Astrocyte (in vitro differentiated cells and primary cell): ENCODE results near the gene CLCN5. TPM values are rescaled to one million over a fixed set of nuclear protein-coding genes. Genes with fewer than 3 reads are reported as not detected.

ENCODE experiments used
- DNase-seq: peaks from one replicate; pipeline ENCODE4 v3.0.0-alpha.2; 2010; ENCODE audit warnings: low read depth
- FAIRE-seq: peaks from 2 replicates; lab custom pipeline; 2011; peaks lifted over from hg19 to GRCh38; lab: Jason Lieb, UNC
- H2AFZ ChIP-seq: 2 replicates; pipeline ENCODE4 v1.6.0; 2012; ENCODE audit warnings: low read depth, low read length, inconsistent platforms
- H3K27ac ChIP-seq: 2 replicates; pipeline ENCODE4 v1.5.1; 2011; ENCODE audit warnings: low read depth, low read length, inconsistent platforms
- H3K27me3 ChIP-seq: 2 replicates; pipeline ENCODE4 v1.6.0; 2011; ENCODE audit warnings: low read length, inconsistent platforms; ENCODE audit not compliant: insufficient read depth
- H3K36me3 ChIP-seq: 2 replicates; pipeline ENCODE4 v1.5.1; 2011; ENCODE audit warnings: low read length, inconsistent platforms; ENCODE audit not compliant: insufficient read depth
- H3K4me1 ChIP-seq: 2 replicates; pipeline ENCODE4 v1.5.1; 2011; ENCODE audit warnings: low read length, inconsistent platforms; ENCODE audit not compliant: insufficient read depth
- H3K4me2 ChIP-seq: 2 replicates; pipeline ENCODE4 v1.6.0; 2012; ENCODE audit warnings: low read length, inconsistent platforms
- H3K4me3 ChIP-seq: 2 replicates; pipeline ENCODE4 v1.5.1; 2011; ENCODE audit warnings: low read depth, mild to moderate bottlenecking, low read length, inconsistent platforms; ENCODE audit not compliant: insufficient read depth
- H3K79me2 ChIP-seq: 2 replicates; pipeline ENCODE4 v1.6.0; 2012; ENCODE audit warnings: mild to moderate bottlenecking, low read length, inconsistent platforms; ENCODE audit not compliant: insufficient read depth
- H3K9ac ChIP-seq: 2 replicates; pipeline ENCODE4 v1.6.0; 2012; ENCODE audit warnings: mild to moderate bottlenecking, low read length, inconsistent platforms
- H3K9me3 ChIP-seq: 2 replicates; pipeline ENCODE4 v1.5.1; 2012; ENCODE audit warnings: low read depth, mild to moderate bottlenecking, low read length, inconsistent platforms; ENCODE audit not compliant: insufficient read depth
- H4K20me1 ChIP-seq: 2 replicates; pipeline ENCODE4 v1.6.0; 2012; ENCODE audit warnings: low read length, inconsistent platforms; ENCODE audit not compliant: insufficient read depth
- H3K27ac Mint-ChIP-seq: one replicate; pipeline ENCODE4 v1.8.0; 2021; ENCODE audit warnings: mild to moderate bottlenecking, mixed read lengths; ENCODE audit not compliant: unreplicated experiment
- H3K27me3 Mint-ChIP-seq: one replicate; pipeline ENCODE4 v1.8.0; 2021; ENCODE audit warnings: low read depth, mixed read lengths; ENCODE audit not compliant: unreplicated experiment
- H3K36me3 Mint-ChIP-seq: one replicate; pipeline ENCODE4 v1.8.0; 2021; ENCODE audit warnings: low read depth, mixed read lengths; ENCODE audit not compliant: unreplicated experiment
- H3K4me1 Mint-ChIP-seq: one replicate; pipeline ENCODE4 v1.8.0; 2021; ENCODE audit warnings: low read depth, mixed read lengths; ENCODE audit not compliant: unreplicated experiment
- H3K4me3 Mint-ChIP-seq: one replicate; pipeline ENCODE4 v1.8.0; 2021; ENCODE audit warnings: mild to moderate bottlenecking, moderate library complexity, mixed read lengths; ENCODE audit not compliant: unreplicated experiment
- H3K9me3 Mint-ChIP-seq: one replicate; pipeline ENCODE4 v1.8.0; 2021; ENCODE audit warnings: mild to moderate bottlenecking, mixed read lengths; ENCODE audit not compliant: unreplicated experiment
- CTCF ChIP-seq: IDR thresholded peaks from 2 replicates; pipeline ENCODE4 v1.5.1; 2011; ENCODE audit warnings: low read depth, mild to moderate bottlenecking, inconsistent platforms, low read length, moderate library complexity; ENCODE audit not compliant: insufficient read depth
- EZH2 ChIP-seq: IDR thresholded peaks from 2 replicates; pipeline ENCODE4 v1.6.1; 2012; ENCODE audit warnings: mild to moderate bottlenecking, low read length, inconsistent platforms; ENCODE audit not compliant: insufficient read depth
- total RNA-seq: library from RNA; stranded (reverse); gene quantifications from 2 replicates; pipeline ENCODE4 v1.2.1, GENCODE V29; 2021

CLCN5 gene
- total RNA-seq, 1 donor from 2014 or later = 16.7 TPM

DNA sequence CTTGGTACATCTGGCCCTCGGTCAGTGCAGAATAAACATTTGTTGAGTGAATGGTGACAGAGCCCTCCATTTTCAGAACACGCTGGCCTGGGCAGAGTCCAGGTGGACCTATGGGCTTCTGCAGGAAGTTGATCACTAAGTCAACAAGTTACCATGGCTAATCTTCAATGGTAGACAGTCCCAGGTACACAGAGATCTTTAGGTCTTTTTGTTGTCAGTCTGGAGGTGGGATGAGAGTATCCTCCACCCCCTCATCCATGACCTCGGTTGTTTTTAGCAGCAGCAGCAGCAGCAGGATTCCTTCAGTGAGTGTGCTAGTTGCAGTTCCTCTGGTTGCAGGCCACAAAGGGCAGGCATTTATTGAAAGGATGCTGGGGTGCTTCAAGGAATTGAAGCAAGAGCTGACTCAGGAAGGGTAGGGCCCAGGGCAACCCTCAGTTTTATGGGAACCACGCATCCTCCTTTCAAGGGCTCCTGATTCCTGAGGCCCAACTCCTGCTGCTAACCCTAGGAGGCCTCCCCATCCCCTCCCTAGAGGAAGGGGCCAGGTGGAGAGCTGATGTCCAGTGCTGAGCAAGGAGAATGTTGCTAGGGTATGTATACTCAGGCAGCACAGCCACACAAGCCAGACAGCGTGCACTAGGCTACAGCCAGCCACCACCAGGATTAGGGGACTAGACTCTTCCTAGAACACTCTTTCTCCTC, 44.8 kb upstream of the CLCN5 start:
- peak overlapping the region; percentile 45 for H3K4me3 Mint-ChIP-seq
- H3K9ac ChIP-seq = no peak overlapping the region
- DNase-seq (no peak), FAIRE-seq (peak; percentile 64)
- no peak overlapping the region for H3K4me3 ChIP-seq
- H4K20me1 ChIP-seq = no peaks in the 10 kb centered on the region
- H2AFZ ChIP-seq = no peak overlapping the region
- peaks cover 8% of the 10 kb centered on the region for H3K79me2 ChIP-seq
- H3K4me1 Mint-ChIP-seq = peaks cover 2% of the 10 kb centered on the region
- H3K36me3 Mint-ChIP-seq = no peaks in the 10 kb centered on the region
- peak overlapping the region; percentile 62 for H3K27ac Mint-ChIP-seq
- TF ChIP-seq EZH2 (no peak), CTCF (no peak)
- no peak overlapping the region for H3K4me2 ChIP-seq
- H3K9me3 ChIP-seq = no peaks in the 10 kb centered on the region
- no peak overlapping the region for H3K27ac ChIP-seq
- H3K27me3 ChIP-seq = no peaks in the 10 kb centered on the region
- no peaks in the 10 kb centered on the region for H3K9me3 Mint-ChIP-seq
- H3K27me3 Mint-ChIP-seq = no peaks in the 10 kb centered on the region
- peaks cover 3% of the 10 kb centered on the region for H3K4me1 ChIP-seq
- H3K36me3 ChIP-seq = no peaks in the 10 kb centered on the region

DNA sequence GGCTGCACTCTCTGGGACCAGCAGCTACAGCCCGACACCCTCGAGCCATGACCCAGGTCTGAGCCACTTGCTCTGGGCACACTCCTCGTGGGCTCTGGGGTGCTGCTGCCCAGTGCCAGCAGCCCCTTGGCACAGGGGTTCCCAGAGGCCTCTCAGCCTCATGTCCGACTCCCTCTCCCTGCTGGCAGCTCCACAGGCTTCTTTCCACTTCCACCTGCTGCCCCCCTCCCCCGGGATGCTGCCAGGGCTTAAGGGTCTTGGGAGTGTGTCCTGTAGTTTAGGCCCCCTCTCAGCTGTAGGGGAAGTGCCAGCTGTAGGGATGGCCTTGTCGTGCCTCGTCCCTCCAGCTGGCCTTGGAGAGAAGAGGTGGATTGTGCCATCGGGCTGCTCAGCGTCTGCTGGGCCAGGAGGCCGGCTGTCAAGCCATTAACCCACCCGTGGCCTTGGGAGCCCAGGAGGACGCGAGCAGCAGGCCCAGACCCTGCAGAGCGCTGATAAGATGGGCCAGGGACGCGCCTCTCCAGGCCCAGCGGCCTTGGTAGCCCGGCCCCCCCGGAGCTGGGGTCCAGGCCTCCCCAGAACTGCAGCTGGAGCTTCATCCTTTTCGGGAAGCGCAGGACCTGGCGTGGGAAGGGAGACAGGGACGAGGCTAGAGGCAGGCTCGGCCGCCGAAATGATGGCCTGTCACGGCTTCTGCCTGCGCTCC, 44.1 kb upstream of the CLCN5 start:
- Histone ChIP-seq H3K9ac (peak overlapping the region; percentile 64), H3K4me3 (peak overlapping the region; percentile 55), H3K27ac (peak overlapping the region; percentile 26), H3K27me3 (no peaks in the 10 kb centered on the region), H3K4me2 (peak overlapping the region; percentile 85), H2AFZ (peak overlapping the region; percentile 80), H3K79me2 (peaks cover 8% of the 10 kb centered on the region), H3K4me1 (peaks cover 3% of the 10 kb centered on the region), H4K20me1 (no peaks in the 10 kb centered on the region), H3K9me3 (no peaks in the 10 kb centered on the region), H3K36me3 (no peaks in the 10 kb centered on the region)
- H3K9me3 Mint-ChIP-seq = no peaks in the 10 kb centered on the region
- H3K36me3 Mint-ChIP-seq = no peaks in the 10 kb centered on the region
- TF ChIP-seq CTCF (no peak), EZH2 (no peak)
- no peaks in the 10 kb centered on the region for H3K27me3 Mint-ChIP-seq
- FAIRE-seq (no peak), DNase-seq (no peak)
- peaks cover 2% of the 10 kb centered on the region for H3K4me1 Mint-ChIP-seq
- peak overlapping the region; percentile 82 for H3K4me3 Mint-ChIP-seq
- no peak overlapping the region for H3K27ac Mint-ChIP-seq
